ENCODE measurements around the gene NTN5. TPM values are rescaled to one million over a fixed set of nuclear protein-coding genes. Genes with fewer than 3 reads are reported as not detected.

NTN5 gene
- total and polyA plus RNA-seq, 9 of the 15 experiments (the other 6 are each of a cell fraction or from before 2014, with no cell fraction given) = not detected

GRCh38 chr19:48633148-48634035, 39.4 kb downstream of the NTN5 start (continued):
- TF ChIP-seq ELF1 (tag; IDR thresholded peaks at IDR 0.05) (no peak), BRD9 (IDR thresholded peaks at IDR 0.05; ENCODE audit: low read depth, partially characterized antibody) (no peak), HNRNPLL (IDR thresholded peaks at IDR 0.05; ENCODE audit: low read depth, low read length, poor library complexity, severe bottlenecking) (no peak), ZNF444 (CRISPR knock-in tag; IDR thresholded peaks at IDR 0.05) (no peak), DACH1 (IDR thresholded peaks at IDR 0.05; ENCODE audit: partially characterized antibody) (peak; percentile 96), IFI16 (CRISPR knock-in tag; IDR thresholded peaks at IDR 0.05) (no peak), ATF6 (CRISPR knock-in tag; IDR thresholded peaks at IDR 0.05) (no peak), PHB2 (IDR thresholded peaks at IDR 0.05; ENCODE audit: low read depth) (no peak), MCM5 (IDR thresholded peaks at IDR 0.05; ENCODE audit: low read depth) (no peak), KAT8 (IDR thresholded peaks at IDR 0.05; ENCODE audit: low read depth) (no peak), ZNF146 (CRISPR knock-in tag; IDR thresholded peaks at IDR 0.05; ENCODE audit: unreplicated experiment) (no peak), NFRKB (IDR thresholded peaks at IDR 0.05; ENCODE audit: low read depth) (no peak), TEAD2 (tag; IDR thresholded peaks at IDR 0.05) (peak; percentile 64), THAP7 (CRISPR knock-in tag; IDR thresholded peaks at IDR 0.05) (no peak), NR2C2 (CRISPR knock-in tag; IDR thresholded peaks at IDR 0.05) (peak; percentile 97), NR2C2 (tag; IDR thresholded peaks at IDR 0.05) (peak; percentile 97), CREM (IDR thresholded peaks at IDR 0.05; ENCODE audit: low read depth) (0 out of 2 replicates have a peak, but pooled peaks have one; percentile 24), CREB3L1 (IDR thresholded peaks at IDR 0.05; ENCODE audit: borderline replicate concordance, low read depth) (0 out of 2 replicates have a peak, but pooled peaks have one; percentile 14), SAP30 (IDR thresholded peaks at IDR 0.05; ENCODE audit: borderline replicate concordance, insufficient read depth, low read depth, low read length, poor library complexity, severe bottlenecking) (no peak), CGGBP1 (CRISPR knock-in tag; IDR thresholded peaks at IDR 0.05) (no peak), ZNF41 (CRISPR knock-in tag; conservative IDR thresholded peaks at IDR 0.05) (no peak), IRF1 (CRISPR knock-in tag; IDR thresholded peaks at IDR 0.05; ENCODE audit: borderline replicate concordance) (no peak), TAF15 (IDR thresholded peaks at IDR 0.05; ENCODE audit: low read depth, low read length) (no peak)
